Caco-2 (cell line): ENCODE data around the gene AKAP6. TPM values are rescaled to one million over a fixed set of nuclear protein-coding genes. Genes with fewer than 3 reads are reported as not detected.

ENCODE experiments used
- BruUV-seq: library from RNA; stranded (reverse); fragments of 400-500 nt; replicated peaks from 2 replicates; lab custom pipeline; 2021; lab: Mats Ljungman, UMichigan
- CTCF ChIA-PET: fragments of 300-600 bp; sonication (Branson Sonifier 250); formaldehyde crosslinking; loops from one replicate; lab custom pipeline; 2022; ENCODE audit warnings: antibody characterized with exemption; lab: Charles Lee
- POLR2A ChIA-PET: fragments of 300-600 bp; sonication (Branson Sonifier 250); formaldehyde crosslinking; loops from one replicate; lab custom pipeline; 2022; ENCODE audit warnings: antibody characterized with exemption; lab: Charles Lee
- DNase-seq, 2 experiments: peaks; one replicate each; pipeline versions ENCODE4 v3.0.0 to v3.0.0-alpha.2; 2020 to 2022
- H3K27me3 ChIP-seq: replicated peaks from 2 replicates; pipeline ENCODE4 v1.6.0; 2011; ENCODE audit warnings: low read length; ENCODE audit not compliant: control insufficient read depth, insufficient read depth
- H3K36me3 ChIP-seq: 2 replicates; pipeline ENCODE4 v1.5.1; 2011; ENCODE audit warnings: low read length; ENCODE audit not compliant: control insufficient read depth, insufficient read depth
- H3K4me1 ChIP-seq: fragments of 250-450 bp; sonication (Bioruptor Pico); 2 replicates; pipeline ENCODE4 v1.5.1; 2020; ENCODE audit warnings: mild to moderate bottlenecking
- H3K4me3 ChIP-seq: 2 replicates; pipeline ENCODE4 v1.5.1; 2011; ENCODE audit warnings: low read depth, mild to moderate bottlenecking, control low read depth, low read length
- H3K9me3 ChIP-seq: fragments of 250-450 bp; sonication (Bioruptor Pico); 2 replicates; pipeline ENCODE4 v1.5.1; 2020; ENCODE audit warnings: mild to moderate bottlenecking, moderate library complexity
- H3K27ac Mint-ChIP-seq: one replicate; pipeline ENCODE4 v1.8.0; 2022; ENCODE audit warnings: mixed read lengths; ENCODE audit not compliant: unreplicated experiment
- H3K27me3 Mint-ChIP-seq: one replicate; pipeline ENCODE4 v1.8.0; 2022; ENCODE audit warnings: mixed read lengths; ENCODE audit not compliant: insufficient read depth, unreplicated experiment
- H3K36me3 Mint-ChIP-seq: one replicate; pipeline ENCODE4 v1.8.0; 2022; ENCODE audit warnings: mild to moderate bottlenecking, mixed read lengths; ENCODE audit not compliant: insufficient read depth, unreplicated experiment
- H3K4me1 Mint-ChIP-seq: one replicate; pipeline ENCODE4 v1.8.0; 2022; ENCODE audit warnings: low read depth, mixed read lengths; ENCODE audit not compliant: unreplicated experiment
- H3K4me3 Mint-ChIP-seq: one replicate; pipeline ENCODE4 v1.8.0; 2022; ENCODE audit warnings: mild to moderate bottlenecking, moderate library complexity, mixed read lengths; ENCODE audit not compliant: unreplicated experiment
- H3K9me3 Mint-ChIP-seq: one replicate; pipeline ENCODE4 v1.8.0; 2022; ENCODE audit warnings: mixed read lengths; ENCODE audit not compliant: unreplicated experiment
- CTCF ChIP-seq, 2 experiments: fragments of 200-600 bp in 1 of 2; IDR thresholded peaks; 1 replicate in 1 of 2; 2 replicates in 1 of 2; pipeline versions ENCODE4 v1.5.1 to v1.8.0; 2011 to 2022; ENCODE audit warnings: antibody characterized with exemption in 1 of 2, control low read depth in 1 of 2, inconsistent platforms in 1 of 2, low read depth in 1 of 2, low read length in 1 of 2, mild to moderate bottlenecking in 1 of 2, moderate library complexity in 1 of 2; ENCODE audit not compliant: insufficient read depth in 1 of 2, severe bottlenecking in 1 of 2, unreplicated experiment in 1 of 2
- intact Hi-C: fragments of 100-400 bp; cut with micrococcal nuclease; formaldehyde crosslinking; loops from one replicate; pipeline ENCODE4 v1.10.0; 2022; ENCODE audit not compliant: unreplicated experiment
- total RNA-seq: library from RNA; stranded (reverse); gene quantifications from 2 replicates; pipeline ENCODE4 v1.2.3, GENCODE V29; 2022

The AKAP6 gene
- total RNA-seq, 1 experiment from 2014 or later = 3.0 TPM

- Mint-ChIP-seq H3K4me1 (no peaks in the 10 kb centered on the region), H3K27ac (no peak overlapping the region), H3K27me3 (no peaks in the 10 kb centered on the region), H3K4me3 (no peak overlapping the region), H3K9me3 (no peaks in the 10 kb centered on the region), H3K36me3 (no peaks in the 10 kb centered on the region)
- TF ChIP-seq CTCF (IDR thresholded peaks at IDR 0.05; ENCODE audit: insufficient read depth in 1 of 2, low read depth in 1 of 2, low read length in 1 of 2, severe bottlenecking in 1 of 2, unreplicated experiment in 1 of 2) = no peak
- H3K9me3 ChIP-seq = no peaks in the 10 kb centered on the region
- no peak for DNase-seq
- ChIA-PET CTCF (no interaction called here), POLR2A (no interaction called here)
- intact Hi-C loops = no loop called here
- no peak overlapping the region for H3K4me3 ChIP-seq
- no peaks in the 10 kb centered on the region for H3K4me1 ChIP-seq
- no peaks in the 10 kb centered on the region for H3K36me3 ChIP-seq
- H3K27me3 ChIP-seq = no peaks in the 10 kb centered on the region
- no TSS peak for BruUV-seq
Measured at GRCh38 chr14:32693114-32693513, 364.0 kb downstream of the AKAP6 start.

GRCh38 chr14:32694795-32695449 is 365.8 kb downstream of the AKAP6 start:
- Mint-ChIP-seq H3K27me3 (no peaks in the 10 kb centered on the region), H3K27ac (no peak overlapping the region), H3K36me3 (no peaks in the 10 kb centered on the region), H3K4me1 (no peaks in the 10 kb centered on the region), H3K9me3 (no peaks in the 10 kb centered on the region), H3K4me3 (no peak overlapping the region)
- ChIA-PET CTCF (no interaction called here), POLR2A (no interaction called here)
- no peak for DNase-seq
- no peak for TF ChIP-seq CTCF (IDR thresholded peaks at IDR 0.05; ENCODE audit: insufficient read depth in 1 of 2, low read depth in 1 of 2, low read length in 1 of 2, severe bottlenecking in 1 of 2, unreplicated experiment in 1 of 2)
- H3K4me3 ChIP-seq = no peak overlapping the region
- H3K9me3 ChIP-seq = no peaks in the 10 kb centered on the region
- no peaks in the 10 kb centered on the region for H3K36me3 ChIP-seq
- BruUV-seq = no TSS peak
- H3K27me3 ChIP-seq = no peaks in the 10 kb centered on the region
- intact Hi-C loops = no loop called here
- H3K4me1 ChIP-seq = no peaks in the 10 kb centered on the region

- H3K27ac Mint-ChIP-seq = no peak overlapping the region
- no peaks in the 10 kb centered on the region for H3K9me3 ChIP-seq
- no peak for DNase-seq
- no peaks in the 10 kb centered on the region for H3K36me3 Mint-ChIP-seq
- no TSS peak for BruUV-seq
- H3K27me3 ChIP-seq = no peaks in the 10 kb centered on the region
- ChIA-PET POLR2A (no interaction called here), CTCF (no interaction called here)
- H3K4me1 Mint-ChIP-seq = no peaks in the 10 kb centered on the region
- H3K36me3 ChIP-seq = no peaks in the 10 kb centered on the region
- H3K4me1 ChIP-seq = no peaks in the 10 kb centered on the region
- TF ChIP-seq CTCF (IDR thresholded peaks at IDR 0.05; ENCODE audit: insufficient read depth in 1 of 2, low read depth in 1 of 2, low read length in 1 of 2, severe bottlenecking in 1 of 2, unreplicated experiment in 1 of 2) = no peak
- H3K9me3 Mint-ChIP-seq = no peaks in the 10 kb centered on the region
- intact Hi-C loops = no loop called here
- no peaks in the 10 kb centered on the region for H3K27me3 Mint-ChIP-seq
- no peak overlapping the region for H3K4me3 ChIP-seq
- H3K4me3 Mint-ChIP-seq = no peak overlapping the region
Measured at GRCh38 chr14:32696325-32697091, 367.4 kb downstream of the AKAP6 start.
